PC-9 (cell line): ENCODE data around the gene ARHGDIB.

Experiments
- EZH2 ChIP-seq: fragments of 200-600 bp; sonication (generic); IDR thresholded peaks from 2 replicates; pipeline ENCODE4 v1.8.0; 2017; ENCODE audit warnings: antibody characterized with exemption, low read depth
- TF ChIP-seq, protein P1 (sequence below): fragments of 200-600 bp; sonication (generic); conservative IDR thresholded peaks from 2 replicates; pipeline ENCODE4 v1.6.1; 2017; ENCODE audit warnings: mixed run types, antibody characterized with exemption, mild to moderate bottlenecking, moderate library complexity

DNA sequence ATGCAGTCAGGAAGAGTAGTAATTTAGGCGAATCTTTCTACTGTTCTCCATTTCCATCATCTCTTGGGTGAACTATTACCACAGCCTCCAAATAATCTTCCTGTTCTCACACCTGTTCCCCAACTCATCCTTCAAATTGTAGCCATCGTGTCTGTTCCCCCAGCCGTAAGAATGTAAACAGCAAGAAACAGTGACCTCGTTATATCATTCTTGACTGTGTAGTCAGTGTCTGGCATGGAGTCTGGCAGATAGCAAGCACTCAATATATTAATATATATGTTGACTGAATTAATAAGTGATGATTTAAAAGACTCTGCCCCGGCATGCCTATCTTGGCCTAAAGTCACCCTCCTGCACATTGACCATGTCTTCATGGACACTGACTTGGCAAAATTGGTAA is 31.7 kb upstream of the ARHGDIB start:
- TF ChIP-seq, protein P1, sequence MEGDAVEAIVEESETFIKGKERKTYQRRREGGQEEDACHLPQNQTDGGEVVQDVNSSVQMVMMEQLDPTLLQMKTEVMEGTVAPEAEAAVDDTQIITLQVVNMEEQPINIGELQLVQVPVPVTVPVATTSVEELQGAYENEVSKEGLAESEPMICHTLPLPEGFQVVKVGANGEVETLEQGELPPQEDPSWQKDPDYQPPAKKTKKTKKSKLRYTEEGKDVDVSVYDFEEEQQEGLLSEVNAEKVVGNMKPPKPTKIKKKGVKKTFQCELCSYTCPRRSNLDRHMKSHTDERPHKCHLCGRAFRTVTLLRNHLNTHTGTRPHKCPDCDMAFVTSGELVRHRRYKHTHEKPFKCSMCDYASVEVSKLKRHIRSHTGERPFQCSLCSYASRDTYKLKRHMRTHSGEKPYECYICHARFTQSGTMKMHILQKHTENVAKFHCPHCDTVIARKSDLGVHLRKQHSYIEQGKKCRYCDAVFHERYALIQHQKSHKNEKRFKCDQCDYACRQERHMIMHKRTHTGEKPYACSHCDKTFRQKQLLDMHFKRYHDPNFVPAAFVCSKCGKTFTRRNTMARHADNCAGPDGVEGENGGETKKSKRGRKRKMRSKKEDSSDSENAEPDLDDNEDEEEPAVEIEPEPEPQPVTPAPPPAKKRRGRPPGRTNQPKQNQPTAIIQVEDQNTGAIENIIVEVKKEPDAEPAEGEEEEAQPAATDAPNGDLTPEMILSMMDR = no peak
- TF ChIP-seq EZH2 = no peak
